Aorta (tissue), 5 donors: ENCODE measurements around the gene PLCB2. TPM values are rescaled to one million over a fixed set of nuclear protein-coding genes. Genes with fewer than 3 reads are reported as not detected.
A peak's percentile ranks its signal among the peaks of the same experiment; 100 is the strongest.

ENCODE experiments used
- ATAC-seq: fragments of 200-7000 bp; cut with Tn5 transposase; one replicate; pipeline ENCODE4 v1.9.1; 2022; ENCODE audit warnings: moderate library complexity; ENCODE audit not compliant: low FRiP score
- DNase-seq, 2 donors: peaks; one replicate each; pipeline ENCODE4 v3.0.0-alpha.2; 2020
- H3K27ac ChIP-seq, 2 donors: one replicate each; pipeline ENCODE4 v1.5.1; 2013; ENCODE audit warnings: low read length in 2 of 2, mild to moderate bottlenecking in 2 of 2, moderate library complexity in 2 of 2, control low read depth in 1 of 2, inconsistent platforms in 1 of 2, low read depth in 1 of 2
- H3K27me3 ChIP-seq, 2 donors: one replicate each; pipeline ENCODE4 v1.6.1; 2013; ENCODE audit warnings: control low read depth in 1 of 2, low read length in 1 of 2, mild to moderate bottlenecking in 1 of 2, moderate library complexity in 1 of 2; ENCODE audit not compliant: insufficient read depth in 2 of 2, control insufficient read depth in 1 of 2
- H3K36me3 ChIP-seq, 2 donors: one replicate each; pipeline ENCODE4 v1.6.1; 2013; ENCODE audit warnings: control low read depth in 1 of 2, low read length in 1 of 2, mild to moderate bottlenecking in 1 of 2; ENCODE audit not compliant: insufficient read depth in 2 of 2, control insufficient read depth in 1 of 2
- H3K4me1 ChIP-seq, 2 donors: one replicate each; pipeline ENCODE4 v1.6.1; 2013; ENCODE audit warnings: low read length in 2 of 2, control low read depth in 1 of 2, mild to moderate bottlenecking in 1 of 2, moderate library complexity in 1 of 2; ENCODE audit not compliant: insufficient read depth in 2 of 2, control insufficient read depth in 1 of 2
- H3K4me3 ChIP-seq, 2 donors: one replicate each; pipeline ENCODE4 v1.5.1; 2013; ENCODE audit warnings: low read length in 2 of 2, control low read depth in 1 of 2, mild to moderate bottlenecking in 1 of 2
- H3K9me3 ChIP-seq: one replicate; pipeline ENCODE4 v1.6.1; 2013; ENCODE audit warnings: mild to moderate bottlenecking, low read length; ENCODE audit not compliant: control insufficient read depth
- whole genome bisulfite sequencing, 2 donors: extraction: QIAGEN DNeasy Blood & Tissue Kit; methylation state at CpG; one replicate each; pipeline ENCODE4 v1.1.7; 2013; 5-methylcytosine and 5-hydroxymethylcytosine counted together
- intact Hi-C, 2 donors: fragments of 100-400 bp; cut with DNase I; formaldehyde crosslinking; loops; one replicate each; pipeline versions ENCODE4 v1.14.2 to v1.15.0; 2022
- polyA plus RNA-seq, 2 donors: library from polyadenylated mRNA; stranded (reverse); fragments of 200-250 nt; gene quantifications; one replicate each; pipeline ENCODE4 v1.2.3, GENCODE V29; 2013
- total RNA-seq, 2 donors: library from RNA; stranded (reverse); fragmentation: NEBNext Ultra II Directional; extraction: Animal tissue kit (Norgen Biotek cat#: 25700); gene quantifications; one replicate each; pipeline ENCODE4 v1.2.1, GENCODE V29; 2021
- donor health status: healthy with polysubstance abuse.
- donor health status: Bipolar disorder and iron deficiency.
- donor health status: DM: no; HTN: no; CAD: no.
- donor health status: DM: no; HTN: no; CAD: no.
- donor health status: DM: yes; HTN: yes; CAD: no.

PLCB2 gene
- total and polyA plus RNA-seq, 4 donors: 5.8 to 55.8 (median 15.4) TPM

DNA sequence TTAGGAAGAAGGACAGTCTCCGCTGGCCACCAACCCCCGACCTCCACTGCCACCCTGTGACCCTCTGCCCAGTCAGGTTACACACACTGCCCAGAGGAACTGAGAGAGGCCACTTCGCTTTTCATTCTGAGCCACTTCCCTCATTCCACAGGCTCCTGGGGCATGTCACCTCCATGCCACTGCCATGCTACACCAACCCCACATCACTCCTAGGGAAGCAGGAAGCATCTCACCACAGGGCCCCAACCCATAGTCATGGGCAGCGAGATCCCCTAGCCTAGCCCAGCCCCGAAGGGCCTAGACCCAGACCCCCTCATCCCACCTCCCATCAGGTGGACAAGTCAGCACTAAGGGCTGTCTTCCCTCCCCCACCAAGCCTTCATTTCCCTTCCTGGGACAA is 1.4 kb downstream of the PLCB2 start:
- intact Hi-C loops: no loop called here
- DNase-seq: peak; percentile 48 to 63

DNA sequence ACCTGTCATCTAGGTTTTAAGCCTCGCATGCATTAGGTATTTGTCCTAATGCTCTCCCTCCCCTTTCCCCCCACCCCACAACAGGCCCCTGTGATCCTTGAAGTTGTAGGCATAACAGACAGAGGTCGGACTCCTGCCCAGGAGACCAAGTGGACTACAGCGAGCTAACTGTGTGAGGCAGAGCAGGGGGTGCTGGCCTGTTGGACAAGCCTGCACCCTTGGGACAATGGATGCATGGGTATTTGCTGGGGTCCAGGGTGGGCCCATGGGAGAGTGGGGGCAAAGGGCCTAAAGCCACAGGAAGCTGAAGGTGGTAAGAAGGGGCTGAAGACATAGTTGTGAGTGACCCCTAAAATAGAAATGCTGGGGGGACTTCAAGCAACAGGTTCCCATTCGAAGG is 2.5 kb downstream of the PLCB2 start:
- no peak for ATAC-seq
- intact Hi-C loops: no loop called here
- Histone ChIP-seq H3K4me1 (no peaks in the 10 kb centered on the region), H3K4me3 (no peak overlapping the region), H3K27me3 (no peaks in the 10 kb centered on the region), H3K9me3 (no peaks in the 10 kb centered on the region), H3K27ac (no peak overlapping the region), H3K36me3 (no peaks in the 10 kb centered on the region)
- WGBS, 2 donors: 94 to 97% methylated on average over 4 of the region's 4 CpGs
- peak; percentile 17 to 24 for DNase-seq

More for the DNA sequence above, 1.4 kb downstream of the PLCB2 start:
- H3K27me3 ChIP-seq: no peaks in the 10 kb centered on the region
- H3K27ac ChIP-seq: no peak overlapping the region
- 89 to 94% methylated on average over 5 of the region's 5 CpGs for WGBS, 2 donors
- no peak overlapping the region for H3K4me3 ChIP-seq
- H3K36me3 ChIP-seq: no peaks in the 10 kb centered on the region
- no peaks in the 10 kb centered on the region for H3K9me3 ChIP-seq
- H3K4me1 ChIP-seq: no peaks in the 10 kb centered on the region
- ATAC-seq: no peak

DNA sequence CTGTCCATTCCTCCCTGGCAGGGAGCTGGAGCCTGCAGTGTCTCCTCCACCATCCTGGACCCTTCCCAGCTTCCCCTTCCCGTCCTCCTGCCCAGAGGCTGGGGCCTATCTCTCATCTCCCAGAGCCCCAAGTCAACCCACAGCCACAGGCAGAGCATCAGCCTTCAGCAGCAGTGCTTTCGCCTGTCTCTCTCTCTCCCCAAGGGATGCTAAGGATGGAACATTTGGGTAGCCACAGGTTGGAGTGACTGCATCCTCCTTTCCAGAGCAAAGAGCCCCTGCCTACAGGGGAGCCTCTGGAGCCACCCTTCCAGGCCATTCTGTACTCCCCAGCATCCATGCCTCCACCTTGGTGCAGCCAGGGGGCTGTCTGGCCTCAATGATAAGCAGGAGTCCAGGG is 4.2 kb downstream of the PLCB2 start:
- Histone ChIP-seq H3K4me1 (no peaks in the 10 kb centered on the region), H3K9me3 (no peaks in the 10 kb centered on the region), H3K4me3 (no peak overlapping the region), H3K27me3 (no peaks in the 10 kb centered on the region), H3K36me3 (no peaks in the 10 kb centered on the region), H3K27ac (no peak overlapping the region)
- DNase-seq (peak in 1 of 2 donors; percentile 49), ATAC-seq (no peak)
- intact Hi-C loops: no loop called here
- WGBS, 2 donors: 96 to 100% methylated on average over 2 of the region's 2 CpGs

DNA sequence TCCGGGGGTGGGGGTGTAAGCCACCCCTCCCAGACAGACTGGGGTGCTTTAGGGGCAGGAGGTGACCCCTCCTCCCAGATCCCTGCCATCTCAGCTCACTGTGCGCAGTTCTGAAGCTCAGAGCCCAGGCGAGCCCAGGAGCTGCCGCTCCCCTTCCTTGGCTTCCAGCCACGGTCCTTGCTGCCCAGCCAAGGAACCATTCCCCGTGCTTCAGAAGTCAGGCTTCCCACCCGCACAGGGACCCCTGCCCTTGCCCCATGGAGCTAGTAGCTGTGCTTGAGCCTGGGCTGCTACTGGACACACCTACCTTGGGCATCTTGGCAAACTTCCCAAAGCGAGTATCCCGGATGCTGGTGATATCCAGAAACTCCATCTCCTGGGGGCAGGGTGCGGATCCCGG is 4.8 kb downstream of the PLCB2 start:
- H3K4me3 ChIP-seq: no peak overlapping the region
- intact Hi-C loops: no loop called here
- no peaks in the 10 kb centered on the region for H3K9me3 ChIP-seq
- ATAC-seq (no peak), DNase-seq (peak; percentile 35 to 39)
- H3K27me3 ChIP-seq: no peaks in the 10 kb centered on the region
- H3K4me1 ChIP-seq: no peaks in the 10 kb centered on the region
- no peaks in the 10 kb centered on the region for H3K36me3 ChIP-seq
- H3K27ac ChIP-seq: no peak overlapping the region
- WGBS, 2 donors: 53 to 56% methylated on average over 11 of the region's 11 CpGs

DNA sequence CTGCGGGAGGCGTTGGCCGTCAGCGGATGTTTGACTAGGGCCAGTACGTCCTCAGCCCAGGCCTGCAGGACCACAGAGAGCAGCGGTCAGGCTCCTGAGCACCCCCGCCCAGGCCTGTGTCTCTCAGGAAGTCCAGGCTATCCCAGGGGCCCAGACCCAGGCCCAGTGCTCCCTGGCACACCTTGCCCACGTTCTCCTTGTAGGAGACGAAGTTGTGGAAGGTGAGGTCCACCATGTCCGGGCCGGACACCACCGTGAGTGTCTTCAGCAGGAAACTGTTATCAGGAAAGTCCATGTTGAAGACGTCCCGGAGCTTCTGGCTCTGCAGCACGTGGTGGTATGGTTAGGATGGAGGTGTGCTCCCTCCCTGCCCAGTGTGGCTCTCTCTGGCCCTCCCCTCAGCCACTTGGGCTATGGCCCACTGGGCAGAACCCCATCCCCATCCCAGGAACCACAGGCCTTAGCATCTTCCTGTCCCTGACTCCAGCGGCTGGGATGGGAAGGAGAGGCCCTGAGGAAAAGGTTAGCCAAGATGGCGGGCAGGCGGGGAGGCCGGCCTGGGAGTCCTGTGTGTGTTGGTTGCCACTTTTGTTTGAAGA is 5.3 kb downstream of the PLCB2 start:
- Histone ChIP-seq H3K36me3 (no peaks in the 10 kb centered on the region), H3K27ac (no peak overlapping the region), H3K4me3 (no peak overlapping the region), H3K4me1 (no peaks in the 10 kb centered on the region), H3K27me3 (no peaks in the 10 kb centered on the region), H3K9me3 (no peaks in the 10 kb centered on the region)
- intact Hi-C loops: no loop called here
- no peak for ATAC-seq
- 96 to 97% methylated on average over 18 to 19 of the region's 19 CpGs for WGBS, 2 donors
- peak; percentile 41 to 62 for DNase-seq

GRCh38 chr15:40301467-40302179 is 6.1 kb downstream of the PLCB2 start:
- ATAC-seq (no peak), DNase-seq (peak; percentile 33 to 36)
- Histone ChIP-seq H3K27me3 (no peaks in the 10 kb centered on the region), H3K36me3 (no peaks in the 10 kb centered on the region), H3K4me1 (no peaks in the 10 kb centered on the region), H3K27ac (no peak overlapping the region), H3K4me3 (no peak overlapping the region), H3K9me3 (no peaks in the 10 kb centered on the region)
- WGBS, 2 donors: 34 to 35% methylated on average over 12 of the region's 12 CpGs
- intact Hi-C loops: no loop called here

DNA sequence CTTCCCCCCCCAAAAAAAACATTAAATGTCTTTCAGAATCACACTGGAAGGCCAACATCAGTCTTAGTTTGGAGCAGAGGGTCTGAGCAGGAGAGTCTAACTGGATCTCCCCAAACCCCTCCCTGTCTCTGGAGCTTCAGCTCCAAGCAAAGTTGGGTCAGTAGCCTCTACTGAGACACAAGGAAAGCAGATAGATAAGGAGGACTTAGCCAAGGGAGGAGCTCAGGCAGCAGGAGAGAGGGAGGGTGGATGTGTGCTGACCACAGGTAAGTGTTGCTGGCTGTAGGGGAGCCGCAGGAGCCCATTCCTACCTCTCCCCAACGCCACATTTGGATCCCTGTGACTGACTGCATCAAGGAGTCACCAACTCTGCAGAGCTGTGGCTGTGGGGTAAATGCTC is 7.0 kb downstream of the PLCB2 start:
- intact Hi-C loops: no loop called here
- Histone ChIP-seq H3K4me1 (no peaks in the 10 kb centered on the region), H3K4me3 (no peak overlapping the region), H3K27ac (no peak overlapping the region), H3K9me3 (no peaks in the 10 kb centered on the region), H3K27me3 (no peaks in the 10 kb centered on the region), H3K36me3 (no peaks in the 10 kb centered on the region)
- DNase-seq (peak in 1 of 2 donors; percentile 12), ATAC-seq (no peak)
- WGBS, 2 donors: 94 to 95% methylated on average over 2 of the region's 2 CpGs

- WGBS, 2 donors: 98 to 99% methylated on average over 2 of the region's 2 CpGs
- no peak for DNase-seq
- H3K27me3 ChIP-seq: no peaks in the 10 kb centered on the region
- H3K4me1 ChIP-seq: no peaks in the 10 kb centered on the region
- no peak overlapping the region for H3K4me3 ChIP-seq
- no peaks in the 10 kb centered on the region for H3K9me3 ChIP-seq
- ATAC-seq: no peak
- intact Hi-C loops: no loop called here
- no peaks in the 10 kb centered on the region for H3K36me3 ChIP-seq
- H3K27ac ChIP-seq: no peak overlapping the region
Observed at GRCh38 chr15:40300367-40300766, 7.4 kb downstream of the PLCB2 start.
